ENCODE measurements around the gene MIOX. TPM values are rescaled to one million over a fixed set of nuclear protein-coding genes. Genes with fewer than 3 reads are reported as not detected.

Gene MIOX
- total RNA-seq, 1 experiment from 2014 or later: 0.39 TPM

GRCh38 chr22:50467773-50468440, 18.8 kb upstream of the MIOX start (continued):
- no peak for TF ChIP-seq REST (IDR thresholded peaks at IDR 0.05; ENCODE audit: low read depth)

GRCh38 chr22:50468626-50469025, 18.0 kb upstream of the MIOX start:
- Histone ChIP-seq H2AFZ (ENCODE audit: low read depth, low read length, poor library complexity, severe bottlenecking) (no peak overlapping the region), H3K27me3 (ENCODE audit: insufficient read depth, low read length) (no peaks in the 10 kb centered on the region), H3K9ac (ENCODE audit: low read length) (no peak overlapping the region), H3K4me2 (ENCODE audit: low read length) (no peak overlapping the region), H3K9me2 (ENCODE audit: insufficient read depth) (no peaks in the 10 kb centered on the region), H3K9me3 (ENCODE audit: control insufficient read depth in 1 of 2, insufficient read depth in 1 of 2, low read depth in 1 of 2, low read length in 2 of 2) (no peaks in the 10 kb centered on the region), H3K79me2 (ENCODE audit: insufficient read depth, low read length) (peaks cover 51% of the 10 kb centered on the region), H3K4me1 (ENCODE audit: control insufficient read depth in 1 of 2, insufficient read depth in 2 of 2, low read length in 2 of 2) (peaks cover 25 to 42% of the 10 kb centered on the region in 2 experiments), H4K20me1 (ENCODE audit: insufficient read depth) (peaks cover 6% of the 10 kb centered on the region; the same call in 1 of the 2 replicates), H3K4me3 (replicated peaks in 1 of 2; ENCODE audit: low read depth in 1 of 2, low read length in 2 of 2) (no peak overlapping the region), H3K27ac (ENCODE audit: low read depth, low read length) (no peak overlapping the region), H3K36me3 (ENCODE audit: control insufficient read depth in 1 of 2, insufficient read depth in 2 of 2, low read length in 2 of 2) (peaks cover 7 to 11% of the 10 kb centered on the region in 2 experiments; a peak in 3 of 4 replicates)
- no TSS peak for BruUV-seq (replicated peaks)
- ChIA-PET POLR2A (no interaction called here), CTCF (no interaction called here), RAD21 (ENCODE audit: low non-redundant PET in 1 of 2, low total read pairs in 2 of 2, uncharacterized antibody in 2 of 2, unreplicated experiment in 2 of 2) (no interaction called here)
- no peak for TF ChIP-seq ZFX (IDR thresholded peaks at IDR 0.05)
- no peak for TF ChIP-seq POLR2A (IDR thresholded peaks at IDR 0.05; ENCODE audit: borderline replicate concordance, extremely low read depth, insufficient read depth, insufficient read length)
- TF ChIP-seq ELF1 (IDR thresholded peaks at IDR 0.05; ENCODE audit: borderline replicate concordance, low read depth): no peak
- no peak for TF ChIP-seq ZBTB33 (IDR thresholded peaks at IDR 0.05; ENCODE audit: extremely low read depth, insufficient replicate concordance, low read length)
- no peak for TF ChIP-seq EGR1 (IDR thresholded peaks at IDR 0.05; ENCODE audit: low read depth)
- TF ChIP-seq SP1 (IDR thresholded peaks at IDR 0.05; ENCODE audit: low read depth): no peak
- TF ChIP-seq CEBPB (IDR thresholded peaks at IDR 0.05; ENCODE audit: low read depth): no peak
- intact Hi-C loops (cut with micrococcal nuclease): no loop called here
- DNase-seq (ENCODE audit: low read depth, low spot score): no peak
- ATAC-seq: no peak
